Astrocyte (in vitro differentiated cells and primary cell): Measurements from ENCODE around the gene PLA2G6.

Experiments
- CTCF ChIP-seq: IDR thresholded peaks from 2 replicates; pipeline ENCODE4 v1.5.1; 2011; ENCODE audit warnings: low read depth, mild to moderate bottlenecking, inconsistent platforms, low read length, moderate library complexity; ENCODE audit not compliant: insufficient read depth
- EZH2 ChIP-seq: IDR thresholded peaks from 2 replicates; pipeline ENCODE4 v1.6.1; 2012; ENCODE audit warnings: mild to moderate bottlenecking, low read length, inconsistent platforms; ENCODE audit not compliant: insufficient read depth

GRCh38 chr22:38230916-38231315 is 49.3 kb upstream of the PLA2G6 start:
- no peak for TF ChIP-seq CTCF
- no peak for TF ChIP-seq EZH2
